ENCODE measurements around the gene HERC2.
"Not testable (repeated sequence)": the region's sequence is repeated elsewhere in the genome, so short reads cannot be mapped to it uniquely, and the experiment has no call there.

The HERC2 gene

GRCh38 chr15:28221696-28222095 is 100.3 kb downstream of the HERC2 start:
- FAIRE-seq: not testable (repeated sequence)

GRCh38 chr15:28219116-28219515 is 102.9 kb downstream of the HERC2 start:
- no peak for FAIRE-seq

- FAIRE-seq: not testable (repeated sequence)
These were observed 104.9 kb downstream of the HERC2 start for GRCh38 chr15:28216946-28217546.

GRCh38 chr15:28215521-28215920 is 106.5 kb downstream of the HERC2 start:
- not testable (repeated sequence) for FAIRE-seq

- not testable (repeated sequence) for FAIRE-seq
These were observed 107.8 kb downstream of the HERC2 start for GRCh38 chr15:28214006-28214790.

GRCh38 chr15:28213393-28213792 is 108.6 kb downstream of the HERC2 start:
- FAIRE-seq: not testable (repeated sequence)

GRCh38 chr15:28208583-28208982 is 113.4 kb downstream of the HERC2 start:
- FAIRE-seq: no peak

GRCh38 chr15:28205640-28206039 is 116.3 kb downstream of the HERC2 start:
- not testable (repeated sequence) for FAIRE-seq

GRCh38 chr15:28203055-28203828 is 118.7 kb downstream of the HERC2 start:
- not testable (repeated sequence) for FAIRE-seq

GRCh38 chr15:28202124-28202523 is 119.9 kb downstream of the HERC2 start:
- not testable (repeated sequence) for FAIRE-seq

- FAIRE-seq: not testable (repeated sequence)
These were observed 123.8 kb downstream of the HERC2 start for GRCh38 chr15:28198215-28198614.

GRCh38 chr15:28197694-28198093 is 124.3 kb downstream of the HERC2 start:
- not testable (repeated sequence) for FAIRE-seq

- FAIRE-seq: not testable (repeated sequence)
These were observed 125.4 kb downstream of the HERC2 start for GRCh38 chr15:28196581-28196980.

GRCh38 chr15:28192772-28193171 is 129.2 kb downstream of the HERC2 start:
- FAIRE-seq: no peak

- FAIRE-seq: no peak
These were observed 130.1 kb downstream of the HERC2 start for GRCh38 chr15:28191832-28192231.

- no peak for FAIRE-seq
These were observed 131.4 kb downstream of the HERC2 start for GRCh38 chr15:28190391-28191174.

GRCh38 chr15:28185148-28185895 is 136.7 kb downstream of the HERC2 start:
- no peak for FAIRE-seq

GRCh38 chr15:28184166-28184565 is 137.8 kb downstream of the HERC2 start:
- no peak for FAIRE-seq

- no peak for FAIRE-seq
These were observed 139.2 kb downstream of the HERC2 start for GRCh38 chr15:28182731-28183130.

GRCh38 chr15:28182216-28182615 is 139.8 kb downstream of the HERC2 start:
- FAIRE-seq: no peak

- no peak for FAIRE-seq
These were observed 140.6 kb downstream of the HERC2 start for GRCh38 chr15:28181366-28181765.

- no peak for FAIRE-seq
These were observed 142.7 kb downstream of the HERC2 start for GRCh38 chr15:28179270-28179669.
